H1 (cell line): ENCODE measurements around the gene HSD11B1L. TPM values are rescaled to one million over a fixed set of nuclear protein-coding genes. Genes with fewer than 3 reads are reported as not detected.

Experiments
- CTCF ChIA-PET: fragments of 300-600 bp; sonication (Branson Sonifier 250); formaldehyde crosslinking; loops from one replicate; lab custom pipeline; 2021; ENCODE audit not compliant: partially characterized antibody; lab: Charles Lee
- POLR2A ChIA-PET: fragments of 300-600 bp; sonication (Branson Sonifier 250); formaldehyde crosslinking; loops from one replicate; lab custom pipeline; 2021; ENCODE audit warnings: inconsistent platforms; ENCODE audit not compliant: partially characterized antibody; lab: Charles Lee
- DNase-seq, 2 experiments: peaks; one replicate each; pipeline versions ENCODE4 v3.0.0 to v3.0.0-alpha.2; 2010 to 2022; ENCODE audit warnings: low spot score in 2 of 2, low read depth in 1 of 2, mixed read lengths in 1 of 2
- FAIRE-seq: peaks from 2 replicates; lab custom pipeline; 2011; peaks lifted over from hg19 to GRCh38; lab: Jason Lieb, UNC
- H2AFZ ChIP-seq: 2 replicates; pipeline ENCODE4 v1.8.1; 2012; ENCODE audit warnings: low read length, inconsistent platforms
- H2AK5ac ChIP-seq: 2 replicates; pipeline ENCODE4 v1.6.1; 2013; ENCODE audit warnings: low read depth, low read length
- H2BK120ac ChIP-seq: replicated peaks from 2 replicates; pipeline ENCODE3; 2013; ENCODE audit warnings: low read depth, low read length, inconsistent platforms
- H2BK12ac ChIP-seq: 2 replicates; pipeline ENCODE4 v1.6.1; 2013; ENCODE audit warnings: low read depth, low read length
- H2BK15ac ChIP-seq: 2 replicates; pipeline ENCODE4 v1.6.1; 2013; ENCODE audit warnings: low read length
- H2BK20ac ChIP-seq: 2 replicates; pipeline ENCODE4 v1.6.1; 2013; ENCODE audit warnings: low read length
- H2BK5ac ChIP-seq: 2 replicates; pipeline ENCODE4 v1.6.1; 2013; ENCODE audit warnings: low read depth, low read length
- H3K14ac ChIP-seq: 2 replicates; pipeline ENCODE4 v1.6.1; 2013; ENCODE audit warnings: inconsistent platforms; ENCODE audit not compliant: insufficient read length
- H3K18ac ChIP-seq: 2 replicates; pipeline ENCODE4 v1.6.1; 2013; ENCODE audit warnings: low read length; ENCODE audit errors: extremely low read depth
- H3K23ac ChIP-seq: 2 replicates; pipeline ENCODE4 v1.6.1; 2013; ENCODE audit warnings: inconsistent platforms; ENCODE audit not compliant: insufficient read length
- H3K23me2 ChIP-seq: 2 replicates; pipeline ENCODE4 v1.6.1; 2013; ENCODE audit warnings: low read depth, low read length
- H3K27ac ChIP-seq: 2 replicates; pipeline ENCODE4 v1.6.1; 2011; ENCODE audit warnings: low read depth, low read length, inconsistent platforms
- H3K27me3 ChIP-seq, 4 experiments: replicated peaks in 1 of 4; 1 replicate in 1 of 4; 2 replicates in 3 of 4; pipeline versions ENCODE4 v1.6.1 to v1.8.1; 2011 to 2013; ENCODE audit warnings: low read length in 3 of 4, mild to moderate bottlenecking in 3 of 4, inconsistent platforms in 2 of 4, mixed read lengths in 2 of 4, moderate library complexity in 1 of 4; ENCODE audit not compliant: control insufficient read depth in 3 of 4, insufficient read depth in 3 of 4; ENCODE audit errors: extremely low read depth in 1 of 4
- H3K36me3 ChIP-seq, 4 experiments: 2 replicates each; pipeline versions ENCODE4 v1.6.1 to v1.8.1; 2011 to 2013; ENCODE audit warnings: mild to moderate bottlenecking in 4 of 4, low read length in 3 of 4, moderate library complexity in 2 of 4, control low read depth in 1 of 4, inconsistent platforms in 1 of 4; ENCODE audit not compliant: insufficient read depth in 4 of 4, control insufficient read depth in 2 of 4
- H3K4ac ChIP-seq: replicated peaks from 2 replicates; pipeline ENCODE3; 2013; ENCODE audit warnings: low read length, low read depth, mixed read lengths, inconsistent platforms; ENCODE audit not compliant: insufficient read length
- H3K4me1 ChIP-seq, 4 experiments: replicated peaks in 1 of 4; 1 replicate in 1 of 4; 2 replicates in 3 of 4; pipeline versions ENCODE4 v1.6.1 to v1.8.1; 2011 to 2013; ENCODE audit warnings: low read length in 3 of 4, inconsistent platforms in 2 of 4, mixed read lengths in 1 of 4; ENCODE audit not compliant: insufficient read depth in 4 of 4, control insufficient read depth in 3 of 4
- H3K4me2 ChIP-seq, 2 experiments: 2 replicates each; pipeline versions ENCODE4 v1.6.1 to v1.8.1; 2011 to 2013; ENCODE audit warnings: low read depth in 2 of 2, low read length in 2 of 2, control low read depth in 1 of 2, inconsistent platforms in 1 of 2, mild to moderate bottlenecking in 1 of 2; ENCODE audit not compliant: insufficient read depth in 1 of 2
- H3K4me3 ChIP-seq, 4 experiments: fragments of 200-600, 300-600 bp in 1 of 4; sonication (generic), shearing (Covaris generic), sonication (Bioruptor Twin) in 1 of 4; 2 replicates each; pipeline versions ENCODE4 v1.5.1 to v1.8.1; 2011 to 2016; ENCODE audit warnings: low read length in 4 of 4, low read depth in 3 of 4, control low read depth in 2 of 4, inconsistent platforms in 2 of 4, mild to moderate bottlenecking in 2 of 4, mixed read lengths in 1 of 4, moderate library complexity in 1 of 4; ENCODE audit not compliant: insufficient read depth in 2 of 4; ENCODE audit errors: extremely low read depth in 1 of 4
- H3K56ac ChIP-seq: replicated peaks from 2 replicates; pipeline ENCODE3; 2013; ENCODE audit warnings: low read depth, mild to moderate bottlenecking, mixed read lengths, low read length, inconsistent platforms; ENCODE audit not compliant: insufficient read length
- H3K79me1 ChIP-seq: 2 replicates; pipeline ENCODE4 v1.6.1; 2013; ENCODE audit warnings: low read depth, low read length, control low read depth
- H3K79me2 ChIP-seq, 2 experiments: 2 replicates each; pipeline versions ENCODE4 v1.6.1 to v1.8.1; 2012 to 2013; ENCODE audit warnings: low read length in 2 of 2, mild to moderate bottlenecking in 2 of 2, inconsistent platforms in 1 of 2; ENCODE audit not compliant: insufficient read depth in 2 of 2, control insufficient read depth in 1 of 2
- H3K9ac ChIP-seq, 4 experiments: replicated peaks in 1 of 4; 1 replicate in 1 of 4; 2 replicates in 3 of 4; pipeline versions ENCODE4 v1.6.1 to v1.8.1; 2011 to 2013; ENCODE audit warnings: low read depth in 3 of 4, low read length in 3 of 4, control low read depth in 2 of 4, mild to moderate bottlenecking in 2 of 4, moderate library complexity in 2 of 4, inconsistent platforms in 1 of 4; ENCODE audit errors: extremely low read depth in 1 of 4
- H3K9me3 ChIP-seq, 2 experiments: 2 replicates each; pipeline versions ENCODE4 v1.6.1 to v1.8.1; 2012 to 2013; ENCODE audit warnings: mild to moderate bottlenecking in 2 of 2, moderate library complexity in 2 of 2, control low read depth in 1 of 2, inconsistent platforms in 1 of 2, low read depth in 1 of 2, low read length in 1 of 2, mixed read lengths in 1 of 2; ENCODE audit not compliant: insufficient read depth in 2 of 2
- H4K20me1 ChIP-seq, 2 experiments: replicated peaks in 1 of 2; 2 replicates each; pipeline versions ENCODE3 to v1.8.1; 2011 to 2013; ENCODE audit warnings: inconsistent platforms in 2 of 2, low read length in 2 of 2, mild to moderate bottlenecking in 1 of 2; ENCODE audit not compliant: insufficient read depth in 2 of 2, control insufficient read depth in 1 of 2
- H4K5ac ChIP-seq: 2 replicates; pipeline ENCODE4 v1.6.1; 2013; ENCODE audit warnings: low read length, low read depth, mixed read lengths, inconsistent platforms; ENCODE audit not compliant: insufficient read length
- H4K8ac ChIP-seq: 2 replicates; pipeline ENCODE4 v1.8.0; 2013; ENCODE audit warnings: mild to moderate bottlenecking, moderate library complexity, low read length, inconsistent platforms; ENCODE audit not compliant: insufficient read depth; ENCODE audit errors: extremely low read depth
- H4K91ac ChIP-seq: replicated peaks from 2 replicates; pipeline ENCODE3; 2013; ENCODE audit warnings: low read length, mixed read lengths, inconsistent platforms; ENCODE audit not compliant: insufficient read length
- ATF2 ChIP-seq: IDR thresholded peaks from 2 replicates; pipeline ENCODE4 v1.6.1; 2012; ENCODE audit warnings: low read length, inconsistent platforms
- CBX5 ChIP-seq: fragments of 300-800, 300-1000 bp; sonication (generic); IDR thresholded peaks from 2 replicates; pipeline ENCODE4 v1.7.1; 2016; ENCODE audit warnings: antibody characterized with exemption, low read length, low read depth
- CHD2 ChIP-seq: IDR thresholded peaks from 2 replicates; pipeline ENCODE4 v1.6.1; 2012; ENCODE audit warnings: low read length, improper control_type of control experiment
- FOSL1 ChIP-seq: IDR thresholded peaks from 2 replicates; pipeline ENCODE4 v1.6.1; 2011; ENCODE audit warnings: mild to moderate bottlenecking, low read depth, low read length, moderate library complexity; ENCODE audit not compliant: insufficient read depth
- JUND ChIP-seq: IDR thresholded peaks from 2 replicates; pipeline ENCODE4 v1.6.1; 2011; ENCODE audit warnings: mild to moderate bottlenecking, improper control_type of control experiment, low read length
- KDM1A ChIP-seq: fragments of 200-600, 300-600 bp; sonication (generic); IDR thresholded peaks from 2 replicates; pipeline ENCODE4 v1.7.1; 2016; ENCODE audit warnings: mild to moderate bottlenecking, low read length, borderline replicate concordance
- NANOG ChIP-seq: IDR thresholded peaks from 2 replicates; pipeline ENCODE4 v1.6.1; 2011; ENCODE audit warnings: low read length, low read depth, mild to moderate bottlenecking, inconsistent platforms; ENCODE audit not compliant: insufficient read depth, poor library complexity, severe bottlenecking
- TCF12 ChIP-seq: IDR thresholded peaks from 2 replicates; pipeline ENCODE4 v1.6.1; 2011; ENCODE audit warnings: low read depth, mild to moderate bottlenecking, low read length
- WGBS, 2 experiments: shearing (Covaris generic) in 1 of 2; methylation state at CpG; one replicate each; pipeline versions ENCODE4 v1.1.6 to v1.1.7; 2013 to 2015; ENCODE audit warnings: low lambda C conversion rate in 2 of 2, mixed read lengths in 2 of 2, inconsistent platforms in 1 of 2, low coverage in 1 of 2, missing lambda C conversion rate in 1 of 2; ENCODE audit not compliant: insufficient replicate concordance in 2 of 2, insufficient coverage in 1 of 2, insufficient read length in 1 of 2; ENCODE audit errors: extremely low coverage in 1 of 2, missing lambda C conversion rate in 1 of 2; 5-methylcytosine and 5-hydroxymethylcytosine counted together
- polyA plus RNA-seq, 7 experiments: library from polyadenylated mRNA; depleted of rRNA in 3 of 7; stranded (reverse) in 5 of 7; unstranded in 2 of 7; fragments of >200 nt in 5 of 7; fragments of 200-250 nt in 2 of 7; gene quantifications; 1 replicate in 5 of 7; 2 replicates in 1 of 7; 4 replicates in 1 of 7; pipeline versions ENCODE4 v1.2.1 to v1.2.3, GENCODE V29; 2011 to 2013; ENCODE audit warnings: missing spikeins in 2 of 7, mixed read lengths in 2 of 7
- total RNA-seq: library from RNA; stranded (reverse); fragmentation: NEBNext Ultra II Directional; extraction: Animal tissue kit (Norgen Biotek cat#: 25700); gene quantifications from 2 replicates; pipeline ENCODE4 v1.2.1, GENCODE V29; 2021
- TF ChIP-seq, protein P1 (sequence below): IDR thresholded peaks from 2 replicates; pipeline ENCODE4 v1.6.1; 2012; ENCODE audit warnings: inconsistent platforms

Gene HSD11B1L
- total and polyA plus RNA-seq, 2 of the 8 experiments (the other 6 are each of a cell fraction or from before 2014, with no cell fraction given) = 8.2 to 20.6 TPM

GRCh38 chr19:5679289-5680083, 1.3 kb upstream of the HSD11B1L start:
- no peak overlapping the region for H2AFZ ChIP-seq
- H3K14ac ChIP-seq = no peak overlapping the region
- H3K9me3 ChIP-seq = no peaks in the 10 kb centered on the region
- H3K23me2 ChIP-seq = peaks cover 15% of the 10 kb centered on the region; the same call in 1 of the 2 replicates
- H4K91ac ChIP-seq = no peak overlapping the region
- no peaks in the 10 kb centered on the region for H3K79me2 ChIP-seq
- H3K9ac ChIP-seq = peak overlapping the region in 3 of 4 experiments; percentile 44 to 67 (median 65); a peak in 5 of 7 replicates
- peak overlapping the region; percentile 58 to 83 (median 76) for H3K4me3 ChIP-seq
- H3K36me3 ChIP-seq = no peaks in the 10 kb centered on the region
- H2BK120ac ChIP-seq = no peak overlapping the region
- H3K79me1 ChIP-seq = peaks cover 3% of the 10 kb centered on the region; the same call in 1 of the 2 replicates
- no peak overlapping the region; the same call in 1 of the 2 replicates for H3K18ac ChIP-seq
- peak overlapping the region; percentile 52 for H3K56ac ChIP-seq
- H2BK5ac ChIP-seq = peak overlapping the region; percentile 81; the same call in 1 of the 2 replicates
- peaks cover 0 to 8% of the 10 kb centered on the region in 2 experiments for H4K20me1 ChIP-seq
- no peak for FAIRE-seq
- no peak overlapping the region for H4K5ac ChIP-seq
- ChIA-PET POLR2A (interaction anchor here (1.0 to 2.8 kb wide), 6 partner anchors 10 to 39 kb away, joined by 3 to 13 read pairs (median 4); partner anchors contain the start of gene RPL36), CTCF (interaction anchor here (0.9 kb wide), 1 partner anchor 10 kb away, joined by 4 read pairs; the partner anchor contains the start of gene RPL36)
- peaks cover 0 to 14% (median 2%) of the 10 kb centered on the region in 4 experiments; a peak in 5 of 7 replicates for H3K4me1 ChIP-seq
- H4K8ac ChIP-seq = peak overlapping the region; percentile 69; the same call in 1 of the 2 replicates
- H3K27ac ChIP-seq = 0 out of 2 replicates have a peak overlapping the region, but pooled peaks have one; percentile 69
- H2AK5ac ChIP-seq = no peak overlapping the region
- DNase-seq = peak in 1 of 2 experiments; percentile 50
- H3K27me3 ChIP-seq = no peaks in the 10 kb centered on the region
- no peak overlapping the region for H3K4ac ChIP-seq
- 70% methylated on average over 26 of the region's 26 CpGs; no CpG with 5 or more reads in 1 of the 2 experiments for WGBS, 2 experiments
- H2BK15ac ChIP-seq = no peak overlapping the region
- H3K4me2 ChIP-seq = peak overlapping the region; percentile 89 to 97
- no peak overlapping the region for H2BK12ac ChIP-seq
- no peak overlapping the region for H2BK20ac ChIP-seq
- no peak overlapping the region for H3K23ac ChIP-seq
- no peak for TF ChIP-seq ATF2
- TF ChIP-seq FOSL1 = no peak
- no peak for TF ChIP-seq CHD2
- TF ChIP-seq KDM1A = no peak
- TF ChIP-seq, protein P1, sequence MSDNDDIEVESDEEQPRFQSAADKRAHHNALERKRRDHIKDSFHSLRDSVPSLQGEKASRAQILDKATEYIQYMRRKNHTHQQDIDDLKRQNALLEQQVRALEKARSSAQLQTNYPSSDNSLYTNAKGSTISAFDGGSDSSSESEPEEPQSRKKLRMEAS = no peak
- TF ChIP-seq NANOG = no peak
- no peak for TF ChIP-seq JUND
- no peak for TF ChIP-seq TCF12
- TF ChIP-seq CBX5 = no peak
